ENCODE measurements around the gene FNDC10. TPM values are rescaled to one million over a fixed set of nuclear protein-coding genes. Genes with fewer than 3 reads are reported as not detected.
"Not testable (repeated sequence)": the region's sequence is repeated elsewhere in the genome, so short reads cannot be mapped to it uniquely, and the experiment has no call there.

FNDC10 gene
- total RNA-seq, 1 donor from 2014 or later, result 2.9 TPM

DNA sequence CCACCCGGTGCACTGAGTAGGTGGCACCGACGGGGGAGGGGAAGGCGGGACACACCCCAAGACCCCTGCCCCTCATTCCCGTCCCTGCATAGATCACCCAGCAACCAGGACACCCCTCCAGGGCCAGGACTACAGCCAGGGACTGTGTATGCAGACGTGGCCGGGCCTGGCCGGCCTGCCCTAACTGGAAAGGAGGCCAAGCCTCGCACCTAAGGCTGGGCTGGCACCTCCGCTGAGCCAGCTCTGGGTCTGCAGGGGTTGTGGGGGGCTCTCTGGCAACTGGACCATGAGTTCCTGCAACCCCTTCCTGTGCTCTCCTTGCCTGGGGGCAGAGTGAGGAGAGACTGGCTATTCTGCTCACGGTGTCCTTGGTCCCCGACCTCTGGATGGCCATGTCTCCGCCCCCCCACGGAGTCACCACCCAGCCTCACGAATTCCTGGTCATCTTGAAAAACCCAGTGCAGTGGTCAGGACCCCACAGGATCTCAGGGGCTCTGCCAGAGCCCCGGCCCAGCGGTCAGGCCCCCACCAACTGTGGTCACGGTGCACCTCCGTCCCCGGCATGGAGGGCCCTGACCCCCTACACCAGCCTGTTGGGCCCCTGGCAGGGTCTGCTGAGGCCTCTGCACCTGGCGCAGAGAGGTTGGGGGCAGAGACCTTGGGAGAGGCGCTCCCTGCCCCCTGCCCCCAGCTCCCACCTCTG, 1.1 kb upstream of the FNDC10 start:
- DNase-seq (ENCODE audit: low spot score in 2 of 2) (no peak), FAIRE-seq (no peak)

DNA sequence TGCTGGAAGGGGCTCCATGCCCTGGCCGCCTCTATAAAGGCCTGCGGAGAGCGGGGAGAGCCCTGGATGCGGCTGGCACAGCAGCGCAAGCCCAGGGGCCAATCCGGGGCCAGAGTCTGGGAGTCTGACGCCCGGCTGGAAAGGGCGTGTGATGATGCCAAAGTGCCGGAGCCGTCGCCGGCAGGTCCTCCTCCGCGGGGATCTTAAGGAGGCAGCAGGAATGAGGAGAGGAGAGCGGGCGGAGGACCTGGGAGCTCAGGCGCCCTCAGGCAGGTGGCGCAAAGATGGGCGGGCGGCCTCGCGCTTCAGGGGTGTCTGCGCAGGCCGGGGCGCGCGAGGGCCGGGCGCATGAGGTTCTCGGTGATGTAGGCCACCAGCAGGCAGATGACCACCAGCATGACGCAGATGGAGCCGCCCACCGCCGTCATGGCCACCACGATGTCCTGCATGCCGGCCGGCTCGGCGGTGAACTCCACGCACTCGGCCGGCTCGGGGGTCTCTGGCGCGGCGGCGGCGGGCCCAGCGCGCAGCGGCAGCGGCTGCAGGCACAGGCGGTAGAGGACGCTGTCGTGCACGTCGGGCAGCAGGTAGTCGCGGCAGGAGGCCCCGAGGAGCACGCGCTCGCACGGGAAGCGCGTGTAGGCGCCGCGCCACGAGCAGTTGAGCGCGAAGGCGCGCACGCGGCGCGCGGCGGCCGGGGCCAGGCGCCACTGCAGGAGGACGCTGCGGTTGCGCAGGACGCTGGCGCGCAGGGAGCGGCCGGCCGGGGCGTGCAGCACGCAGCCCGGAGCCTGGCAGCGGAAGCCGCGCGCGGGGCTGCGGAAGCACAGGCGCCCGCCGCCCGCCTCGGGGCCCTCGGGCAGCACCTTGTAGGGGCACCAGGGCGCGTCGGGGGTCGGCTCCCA, 653 bp downstream of the FNDC10 start:
- no peak for FAIRE-seq
- peak in 1 of 2 donors; percentile 69 for DNase-seq (ENCODE audit: low spot score in 2 of 2)

DNA sequence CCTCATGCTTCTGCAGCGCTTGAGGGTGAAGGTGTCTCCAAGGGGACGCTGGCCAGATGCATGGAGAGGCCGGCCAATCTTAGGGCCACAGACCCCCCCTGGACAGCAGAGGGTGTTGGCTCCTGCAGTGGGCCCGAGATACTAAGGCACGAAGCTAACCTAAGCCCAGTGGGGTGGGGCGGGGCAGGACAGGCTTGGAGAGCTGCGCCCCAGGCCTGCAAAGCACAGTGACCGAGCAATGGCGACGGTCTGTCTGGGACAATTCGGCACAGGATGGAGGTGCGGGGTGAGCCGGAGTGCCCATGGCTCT, 1.3 kb downstream of the FNDC10 start:
- DNase-seq (ENCODE audit: low spot score in 2 of 2) (no peak), FAIRE-seq (no peak)

DNA sequence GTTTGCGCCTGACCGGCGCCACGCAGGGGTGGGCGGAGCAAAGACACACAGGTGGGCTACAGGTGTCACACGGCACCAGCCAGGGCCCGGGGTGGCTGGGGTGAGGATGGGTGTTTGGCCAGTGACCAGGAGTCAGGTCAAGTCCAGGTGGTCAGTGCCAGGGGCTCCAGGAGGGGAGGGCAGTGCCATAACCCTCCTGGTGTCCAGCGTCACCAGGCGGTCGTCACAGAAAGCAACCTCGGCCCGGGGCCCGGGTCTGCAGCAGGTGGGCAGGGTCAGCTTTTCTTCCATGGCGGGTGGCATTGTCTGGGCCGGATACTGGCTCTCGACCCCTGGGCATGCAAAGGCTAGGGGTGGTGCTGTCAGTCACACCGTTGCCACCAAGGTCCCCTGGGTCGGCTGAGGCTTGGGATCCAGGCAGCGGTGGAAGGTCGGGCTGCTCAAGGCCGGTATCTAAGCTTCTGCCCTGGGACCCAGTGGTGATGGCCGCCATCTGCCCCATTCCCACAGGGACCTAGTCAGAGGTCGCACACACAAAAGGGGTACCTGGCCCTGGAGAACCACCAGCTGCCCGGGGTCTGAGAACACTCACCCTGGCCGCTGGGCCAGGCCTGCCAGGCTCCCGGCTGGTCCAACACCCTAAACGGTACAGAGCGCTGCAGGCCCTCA, 1.8 kb downstream of the FNDC10 start:
- FAIRE-seq (no peak), DNase-seq (ENCODE audit: low spot score in 2 of 2) (no peak)

DNA sequence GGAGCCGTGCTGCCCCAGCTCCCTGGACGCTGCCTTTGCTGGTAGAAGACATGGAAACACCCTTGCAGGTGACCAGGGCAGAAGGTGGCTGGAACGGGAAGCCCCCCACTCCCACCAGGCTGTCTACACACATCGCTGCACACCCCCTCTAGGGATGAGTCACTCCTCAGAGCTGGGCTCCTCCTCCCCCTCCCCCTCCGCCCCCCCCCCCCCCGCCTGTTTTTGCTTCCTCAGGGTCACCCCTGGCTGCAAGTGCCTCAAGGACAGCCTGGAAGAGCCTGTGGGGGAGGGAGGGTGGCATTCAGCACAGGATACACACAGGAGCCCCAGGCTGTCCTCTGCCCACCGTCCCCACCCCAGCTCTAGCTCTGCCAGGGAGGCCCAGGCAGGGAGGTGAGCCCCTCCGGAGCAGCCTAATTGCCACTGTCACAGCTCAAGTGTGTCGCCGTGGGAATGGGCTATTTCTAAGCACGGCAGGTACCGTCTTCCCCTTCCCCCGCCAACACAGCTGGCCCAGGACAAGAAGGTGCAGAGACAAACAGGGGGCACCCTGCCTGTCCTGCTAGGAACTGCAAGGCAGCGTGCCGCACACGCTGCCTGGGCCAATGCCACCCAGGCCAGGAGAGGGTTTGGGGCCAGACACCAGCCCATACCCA, 2.5 kb downstream of the FNDC10 start:
- FAIRE-seq (no peak), DNase-seq (ENCODE audit: low spot score in 2 of 2) (no peak)

DNA sequence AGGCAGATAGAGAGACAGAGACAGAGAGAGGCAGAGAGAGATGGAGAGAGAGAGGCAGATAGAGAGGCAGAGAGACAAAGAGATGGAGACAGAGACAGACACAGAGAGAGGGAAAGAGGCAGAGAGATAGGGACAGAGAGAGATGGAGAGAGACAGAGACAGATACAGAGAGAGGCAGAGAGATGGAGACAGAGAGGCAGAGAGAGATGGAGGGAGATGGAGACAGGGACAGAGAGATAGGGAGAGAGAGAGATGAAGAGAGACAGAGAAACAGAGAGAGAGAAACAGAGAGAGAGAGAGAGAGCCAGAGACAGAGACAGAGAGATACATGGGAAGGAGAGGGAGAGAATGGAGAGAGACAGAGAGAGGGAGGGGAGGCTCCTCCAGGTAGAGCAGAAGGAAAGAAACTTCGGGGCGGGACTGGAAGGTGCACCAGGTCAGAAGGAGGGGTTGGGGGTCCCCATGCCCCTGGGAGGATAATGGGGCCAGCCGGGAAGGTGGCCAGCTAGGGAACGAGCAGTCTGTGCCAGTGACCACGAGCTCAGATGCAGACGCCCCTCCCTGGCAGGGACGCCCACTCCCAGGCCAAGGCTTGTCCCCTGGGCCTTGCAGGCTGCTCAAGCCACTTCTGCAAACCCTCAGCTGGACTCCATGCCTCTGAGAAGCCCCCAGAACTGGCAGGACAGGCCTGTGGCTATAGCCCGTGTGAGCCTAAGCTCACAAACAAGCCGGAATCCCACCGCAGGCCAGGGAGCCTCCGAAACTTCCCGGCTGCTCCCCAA, 3.3 kb downstream of the FNDC10 start:
- DNase-seq (ENCODE audit: low spot score in 2 of 2), result no peak
- no peak for FAIRE-seq

DNA sequence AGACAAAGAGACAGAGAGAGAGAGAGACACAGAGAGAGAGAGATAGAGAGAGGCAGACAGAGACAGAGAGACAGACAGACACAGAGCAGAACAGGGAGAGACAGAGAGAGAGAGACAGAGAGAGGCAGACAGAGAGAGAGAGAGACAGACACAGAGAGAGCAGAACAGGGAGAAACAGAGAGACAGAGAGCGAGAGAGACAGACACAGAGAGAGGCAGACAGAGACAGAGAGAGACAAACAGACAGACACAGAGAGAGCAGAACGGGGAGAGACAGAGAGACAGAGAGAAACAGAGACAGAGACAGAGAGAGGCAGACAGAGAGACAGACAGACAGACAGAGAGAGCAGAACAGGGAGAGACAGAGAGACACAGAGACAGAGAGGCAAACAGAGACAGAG, 4.6 kb downstream of the FNDC10 start:
- FAIRE-seq, result not testable (repeated sequence)

DNA sequence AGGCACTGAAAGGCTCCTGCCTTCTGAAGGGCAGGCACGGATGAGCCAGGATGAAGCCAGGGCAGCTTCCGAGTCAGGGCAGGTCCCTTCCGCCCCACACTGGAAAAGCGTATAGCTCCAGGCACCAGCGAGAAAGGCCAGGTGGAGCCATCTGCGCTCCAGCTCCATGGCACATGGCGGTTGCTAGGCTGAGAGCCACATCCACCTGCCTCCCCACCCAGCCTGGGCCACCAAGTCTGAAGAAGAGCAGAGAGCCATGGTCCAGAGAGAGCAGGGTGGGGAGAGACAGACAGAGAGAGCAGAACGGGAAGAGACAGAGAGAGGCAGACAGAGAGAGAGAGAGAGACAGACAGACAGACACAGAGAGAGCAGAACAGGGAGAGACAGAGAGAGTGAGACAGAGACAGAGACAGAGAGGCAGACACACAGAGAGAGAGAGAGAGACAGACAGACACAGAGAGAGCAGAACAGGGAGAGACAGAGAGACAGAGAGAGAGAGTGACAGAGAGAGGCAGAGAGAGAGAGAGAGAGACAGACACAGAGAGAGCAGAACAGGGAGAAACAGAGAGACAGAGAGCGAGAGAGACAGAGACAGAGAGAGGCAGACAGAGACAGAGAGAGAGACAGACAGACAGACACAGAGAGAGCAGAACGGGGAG, 5.2 kb downstream of the FNDC10 start:
- FAIRE-seq (no peak), DNase-seq (ENCODE audit: low spot score in 2 of 2) (no peak)

More for the DNA sequence above, 4.6 kb downstream of the FNDC10 start:
- DNase-seq (ENCODE audit: low spot score in 2 of 2), result not testable (repeated sequence)

DNA sequence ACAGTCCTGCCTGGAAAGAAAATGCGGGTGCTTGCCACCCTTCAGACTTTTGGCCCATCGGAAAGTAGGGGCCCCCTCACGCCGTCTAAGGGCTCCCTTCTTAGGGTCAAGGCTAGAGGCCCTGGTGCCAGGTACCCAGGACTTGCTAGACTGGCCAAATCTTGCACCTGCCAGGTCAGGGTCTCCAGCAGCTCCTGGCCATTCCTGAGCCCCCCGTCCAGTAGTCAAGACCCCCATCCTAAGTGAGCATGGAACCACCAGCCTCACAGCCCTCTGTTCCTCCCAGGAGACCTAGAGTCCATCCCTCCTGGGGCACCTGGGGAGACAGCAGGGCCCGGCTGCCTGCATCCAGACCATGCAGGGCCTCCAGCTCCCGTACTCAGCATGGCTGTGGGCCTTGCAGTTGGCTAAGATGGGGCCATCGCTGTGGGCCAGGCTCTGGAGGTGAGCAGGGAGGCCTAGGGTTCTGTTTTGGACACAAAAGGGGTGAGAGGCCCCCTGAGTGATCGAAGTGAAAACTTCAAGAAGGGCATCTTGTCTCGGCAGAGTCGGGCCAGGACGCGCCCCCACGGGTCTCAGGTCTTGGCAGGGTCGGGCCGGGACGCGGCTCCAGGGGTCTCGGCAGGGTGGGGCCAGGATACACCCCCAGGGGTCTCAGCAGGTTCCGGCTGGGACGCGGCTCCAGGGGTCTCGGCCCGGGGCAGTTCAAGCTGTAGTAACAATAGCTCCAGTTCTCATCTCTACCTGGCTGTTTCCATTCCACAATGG, 5.9 kb downstream of the FNDC10 start:
- FAIRE-seq, result no peak

DNA sequence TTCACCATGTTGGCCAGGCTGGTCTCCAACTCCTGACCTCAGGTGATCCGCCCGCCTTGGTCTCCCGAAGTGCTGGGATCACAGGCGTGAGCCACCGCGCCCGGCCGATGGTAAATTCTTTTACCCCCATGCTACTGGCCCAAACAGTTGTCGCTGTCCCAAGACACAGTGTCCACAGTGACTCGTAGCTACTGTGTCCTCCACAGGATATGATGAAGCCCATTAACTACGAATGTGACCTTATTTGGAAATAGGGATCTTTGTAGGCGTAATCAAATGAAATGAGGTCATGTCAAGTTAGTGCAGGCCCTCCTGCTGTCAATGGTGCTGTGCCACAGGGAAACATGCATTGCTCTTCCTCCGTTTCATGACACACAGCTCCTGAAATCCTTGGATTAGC, 8.5 kb downstream of the FNDC10 start:
- DNase-seq (ENCODE audit: low spot score in 2 of 2) (no peak), FAIRE-seq (no peak)

More for the DNA sequence above, 5.9 kb downstream of the FNDC10 start:
- no peak for DNase-seq (ENCODE audit: low spot score in 2 of 2)

DNA sequence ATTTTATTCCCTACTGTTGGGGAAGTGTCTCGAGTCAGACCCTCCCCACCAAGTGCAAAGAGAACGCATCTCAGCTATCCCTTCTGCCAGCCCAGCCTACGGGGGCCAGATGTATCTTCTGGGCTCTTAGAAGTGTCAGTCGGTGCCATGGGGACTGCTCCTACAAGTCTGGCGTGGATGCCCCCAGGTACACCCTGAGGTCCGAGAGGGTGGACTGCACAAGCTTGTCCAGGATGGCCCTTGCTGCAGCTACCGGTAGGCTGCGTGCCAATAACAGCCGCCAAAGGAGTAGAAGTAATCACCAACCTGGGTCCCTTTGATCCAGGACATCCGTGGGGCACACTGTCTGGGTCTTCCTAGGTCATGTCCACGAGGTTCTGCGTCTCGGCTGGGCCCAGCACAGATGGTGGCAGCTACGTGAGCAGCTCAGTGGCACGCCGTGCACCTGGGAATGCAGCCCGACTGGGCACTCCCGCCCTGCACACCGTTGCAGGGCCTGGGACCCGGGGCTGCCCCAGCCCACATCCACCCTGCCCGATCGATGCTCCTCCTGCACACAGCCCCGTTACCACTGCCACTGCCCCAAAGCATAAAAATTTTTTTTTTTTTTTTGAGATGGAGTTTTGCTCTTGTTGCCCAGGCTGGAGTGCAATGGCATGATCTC, 16.5 kb downstream of the FNDC10 start:
- FAIRE-seq (no peak), DNase-seq (ENCODE audit: low spot score in 2 of 2) (no peak)

DNA sequence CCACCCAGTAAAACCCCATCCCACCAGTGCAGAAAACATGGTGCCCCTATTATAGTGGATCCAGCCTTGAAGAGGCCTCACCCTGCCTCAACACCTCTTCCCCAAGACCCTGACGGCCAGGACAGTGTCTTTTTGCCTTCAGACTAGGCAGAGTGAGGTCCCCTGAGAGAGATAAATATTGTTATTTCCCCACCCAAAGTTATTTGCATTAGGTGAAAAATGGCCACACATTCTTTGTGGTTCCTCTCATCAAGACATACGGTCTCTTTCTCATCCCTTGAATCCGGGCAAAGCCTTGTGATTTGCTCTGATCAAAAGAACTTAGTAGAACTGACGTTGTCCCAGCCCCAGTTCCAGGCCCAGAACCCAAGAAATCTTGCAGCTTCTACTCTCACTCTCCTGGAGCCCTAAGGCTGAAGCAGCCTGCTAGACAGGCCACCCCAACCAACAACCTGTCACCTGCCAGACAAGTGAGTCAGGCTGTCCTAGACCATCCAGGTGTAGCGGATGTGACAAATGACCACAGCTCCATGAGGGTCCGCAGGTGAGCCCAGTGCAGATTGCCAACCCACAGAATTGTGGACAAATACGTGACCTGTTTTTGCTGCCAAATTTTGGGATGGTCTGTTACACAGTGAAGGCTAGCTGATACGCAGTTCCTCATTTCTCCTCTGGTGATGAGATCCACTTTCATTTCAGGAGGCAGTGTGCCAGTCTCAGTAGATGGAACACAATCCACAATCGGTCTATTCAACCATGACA, 17.2 kb downstream of the FNDC10 start:
- DNase-seq (ENCODE audit: low spot score in 2 of 2) (no peak), FAIRE-seq (no peak)

DNA sequence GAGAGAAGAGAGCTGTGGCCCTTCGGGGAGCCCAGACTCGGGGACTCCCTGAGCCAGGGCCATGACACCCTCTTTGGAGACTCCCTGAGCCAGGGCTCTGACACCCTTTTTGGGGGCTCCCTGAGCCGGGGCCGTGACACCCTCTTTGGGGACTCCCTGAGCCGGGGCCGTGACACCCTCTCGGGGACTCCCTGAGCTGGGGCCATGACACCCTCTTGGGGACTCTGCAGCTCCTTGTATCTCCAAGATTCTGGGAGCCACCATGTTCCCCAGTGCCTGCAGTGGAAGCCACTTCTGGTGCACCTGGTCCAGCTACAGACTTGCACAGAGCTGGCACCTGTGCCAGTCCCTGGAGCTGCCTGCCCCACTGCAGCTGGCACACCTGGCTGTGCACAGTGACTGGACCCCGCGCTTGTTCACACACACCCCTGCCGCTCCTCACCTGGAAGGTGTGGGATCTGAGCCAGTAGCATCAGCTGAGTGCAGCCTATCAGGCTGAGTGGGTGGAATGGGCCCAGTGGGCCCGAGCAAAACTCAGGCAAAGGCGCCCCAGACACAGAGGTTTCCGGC, 21.5 kb downstream of the FNDC10 start:
- no peak for DNase-seq (ENCODE audit: low spot score in 2 of 2)

DNA sequence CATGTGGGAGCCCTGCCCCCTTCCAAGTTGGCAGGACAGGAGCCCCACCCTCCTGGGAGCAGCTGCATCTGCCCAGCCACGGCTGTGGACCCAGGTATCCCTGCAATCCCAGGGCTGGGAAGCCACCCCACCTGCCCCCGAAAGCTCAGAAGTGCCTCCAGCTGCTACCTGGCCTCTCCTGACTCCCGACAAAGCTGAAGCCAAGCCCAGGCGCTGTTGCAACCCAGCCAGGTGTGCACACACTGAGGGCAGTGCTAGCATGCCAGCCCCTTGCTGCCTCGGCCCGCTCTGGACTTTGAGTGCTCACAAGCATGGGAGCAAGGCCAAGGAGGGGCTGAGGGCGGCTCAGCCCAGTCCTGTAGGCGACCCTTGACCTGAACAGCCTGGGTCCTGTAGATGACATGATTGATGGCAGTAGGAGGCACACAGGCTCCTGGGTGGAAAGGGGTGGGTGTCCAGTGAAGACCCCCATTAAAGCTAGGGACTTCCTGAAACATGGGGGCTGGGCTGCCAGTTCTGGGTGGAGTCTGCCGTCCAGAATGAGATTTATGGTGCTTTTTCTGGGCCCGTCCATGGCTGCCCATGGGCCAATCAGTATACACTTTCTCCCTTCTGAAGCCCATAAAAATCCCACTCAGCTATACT, 22.4 kb downstream of the FNDC10 start:
- no peak for DNase-seq (ENCODE audit: low spot score in 2 of 2)
- FAIRE-seq, result no peak

More for the DNA sequence above, 21.5 kb downstream of the FNDC10 start:
- FAIRE-seq, result no peak

DNA sequence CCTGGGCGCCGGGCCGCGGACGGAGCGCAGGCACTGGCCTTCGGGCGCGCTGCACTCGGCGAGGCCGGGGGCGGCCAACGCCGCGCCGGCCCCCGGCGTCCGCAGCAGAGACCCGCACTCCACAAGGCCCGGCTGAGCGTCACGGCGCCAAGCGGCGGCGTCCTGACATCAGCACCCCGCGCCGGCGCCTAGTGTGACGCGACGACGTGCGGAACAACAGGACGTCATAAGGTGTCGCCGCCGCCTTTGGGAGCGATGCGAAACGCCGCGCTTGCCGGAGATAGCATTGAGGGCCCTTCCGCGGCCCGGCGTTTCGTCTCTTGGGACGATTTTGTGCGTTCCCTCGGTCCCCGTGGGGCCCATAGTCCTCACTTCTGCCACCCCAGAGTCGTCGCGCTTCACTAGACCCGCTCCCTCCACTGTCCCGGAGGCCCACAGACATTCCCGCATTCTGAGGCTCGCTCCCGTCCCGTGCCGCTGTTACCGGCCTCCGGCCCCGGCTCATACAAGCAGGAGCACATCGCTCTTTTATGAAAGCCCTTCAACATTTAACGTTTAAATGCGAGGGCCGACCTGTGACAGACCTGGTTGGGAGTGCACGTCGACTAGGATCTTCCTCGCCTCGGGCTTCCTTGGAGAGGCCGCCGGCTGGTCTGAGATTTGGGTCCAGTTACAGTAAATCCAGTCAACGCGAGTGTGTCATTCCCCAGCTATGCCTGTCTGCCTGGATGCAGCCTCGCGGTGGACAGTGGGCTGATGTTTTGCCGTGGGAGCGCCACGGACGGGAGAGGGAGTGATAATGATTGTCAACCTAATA, 25.0 kb downstream of the FNDC10 start, which contains the start of gene SSU72:
SSU72 (minus strand) TSS at position 143 of the 817 bp plus-strand sequence. CDS start 306 bp downstream, outside the sequence.
- FAIRE-seq (no peak), DNase-seq (ENCODE audit: low spot score in 2 of 2) (peak; percentile 96 to 97)

All from frontal cortex (tissue), 4 donors.